Prostate gland (tissue), 2 donors: ENCODE results near the gene PODXL2. TPM values are rescaled to one million over a fixed set of nuclear protein-coding genes. Genes with fewer than 3 reads are reported as not detected.

Experiments
- DNase-seq: peaks from one replicate; pipeline ENCODE4 v3.0.0-alpha.2; 2019; ENCODE audit warnings: low spot score
- H3K27ac ChIP-seq, 2 donors: fragments of 200-600 bp; sonication (generic); 2 replicates each; pipeline ENCODE4 v1.5.1; 2017 to 2019
- H3K27me3 ChIP-seq: fragments of 200-600 bp; sonication (generic); replicated peaks from 2 replicates; pipeline ENCODE4 v1.5.1; 2019; ENCODE audit not compliant: insufficient read depth
- H3K36me3 ChIP-seq, 2 donors: fragments of 200-600 bp; sonication (generic); 1 replicate in 1 of 2; 2 replicates in 1 of 2; pipeline versions ENCODE4 v1.5.1 to v1.8.1; 2017 to 2019
- H3K4me1 ChIP-seq: fragments of 200-600 bp; sonication (generic); replicated peaks from 2 replicates; pipeline ENCODE4 v1.5.1; 2019
- H3K4me3 ChIP-seq, 2 donors: fragments of 200-600 bp; sonication (generic); 2 replicates each; pipeline ENCODE4 v1.5.1; 2017 to 2019
- H3K9me3 ChIP-seq: fragments of 200-600 bp; sonication (generic); 2 replicates; pipeline ENCODE4 v1.5.1; 2017
- CTCF ChIP-seq, 4 experiments: fragments of 200-600 bp in 2 of 4; fragments of 450-650 bp in 2 of 4; sonication (generic) in 2 of 4; IDR thresholded peaks; 1 replicate in 3 of 4; 2 replicates in 1 of 4; pipeline ENCODE4 v1.5.1; 2016 to 2019; ENCODE audit warnings: antibody characterized with exemption in 4 of 4, mild to moderate bottlenecking in 2 of 4, moderate library complexity in 2 of 4
- POLR2A ChIP-seq: fragments of 450-650 bp; IDR thresholded peaks from one replicate; pipeline ENCODE4 v1.6.1; 2016; ENCODE audit warnings: antibody characterized with exemption, mild to moderate bottlenecking
- POLR2AphosphoS5 ChIP-seq: sonication (generic); formaldehyde crosslinking; IDR thresholded peaks from one replicate; pipeline ENCODE4 v1.6.1; 2017; ENCODE audit warnings: antibody characterized with exemption
- WGBS: methylation state at CpG from one replicate; pipeline ENCODE4 v1.1.5; 2018; 5-methylcytosine and 5-hydroxymethylcytosine counted together
- intact Hi-C: fragments of 100-400 bp; cut with DNase I; formaldehyde crosslinking; loops from one replicate; pipeline ENCODE4 v1.14.2; 2022
- total RNA-seq, 2 donors: library from RNA; depleted of rRNA; stranded (reverse); fragments of >200 nt; gene quantifications; one replicate each; pipeline ENCODE4 v1.1.0, GENCODE V29; 2016

The PODXL2 gene
- total RNA-seq, 2 donors from 2014 or later: 63.9 to 73.7 TPM

- TF ChIP-seq POLR2AphosphoS5 (peak; percentile 7), CTCF (IDR thresholded peaks at IDR 0.05) (no peak), POLR2A (no peak)
- 65% methylated on average over 14 of the region's 14 CpGs for WGBS
- Histone ChIP-seq H3K4me3 (no peak overlapping the region), H3K9me3 (no peaks in the 10 kb centered on the region), H3K27me3 (no peaks in the 10 kb centered on the region), H3K36me3 (no peaks in the 10 kb centered on the region), H3K4me1 (peaks cover 3% of the 10 kb centered on the region), H3K27ac (no peak overlapping the region)
- no peak for DNase-seq
- intact Hi-C loops: no loop called here
These were observed 88.6 kb downstream of the PODXL2 start for GRCh38 chr3:127717357-127718244.

GRCh38 chr3:127718245-127718915 lies 89.4 kb downstream of the PODXL2 start:
- no peak for TF ChIP-seq CTCF (IDR thresholded peaks at IDR 0.05)
- no peak for TF ChIP-seq POLR2A
- no peak for TF ChIP-seq POLR2AphosphoS5
- Histone ChIP-seq H3K36me3 (no peaks in the 10 kb centered on the region), H3K4me1 (peaks cover 3% of the 10 kb centered on the region), H3K27me3 (no peaks in the 10 kb centered on the region), H3K27ac (no peak overlapping the region), H3K4me3 (no peak overlapping the region), H3K9me3 (no peaks in the 10 kb centered on the region)
- 86% methylated on average over 7 of the region's 7 CpGs for WGBS
- no peak for DNase-seq
- intact Hi-C loops: no loop called here

GRCh38 chr3:127718916-127719290 lies 89.9 kb downstream of the PODXL2 start:
- Histone ChIP-seq H3K27ac (no peak overlapping the region), H3K9me3 (no peaks in the 10 kb centered on the region), H3K4me1 (peaks cover 3% of the 10 kb centered on the region), H3K27me3 (no peaks in the 10 kb centered on the region), H3K36me3 (no peaks in the 10 kb centered on the region), H3K4me3 (no peak overlapping the region)
- WGBS: 42% methylated on average over 3 of the region's 3 CpGs
- TF ChIP-seq CTCF (IDR thresholded peaks at IDR 0.05) (no peak), POLR2A (no peak), POLR2AphosphoS5 (no peak)
- DNase-seq: no peak
- intact Hi-C loops: no loop called here

- intact Hi-C loops: no loop called here
- TF ChIP-seq POLR2A: no peak
- no peak for TF ChIP-seq CTCF (IDR thresholded peaks at IDR 0.05)
- no peak for TF ChIP-seq POLR2AphosphoS5
- H3K36me3 ChIP-seq: no peaks in the 10 kb centered on the region
- peaks cover 3% of the 10 kb centered on the region for H3K4me1 ChIP-seq
- no peaks in the 10 kb centered on the region for H3K27me3 ChIP-seq
- H3K27ac ChIP-seq: no peak overlapping the region
- no peak overlapping the region for H3K4me3 ChIP-seq
- H3K9me3 ChIP-seq: no peaks in the 10 kb centered on the region
- WGBS: 95% methylated on average over 8 of the region's 8 CpGs
- DNase-seq: no peak
These were observed 90.4 kb downstream of the PODXL2 start for GRCh38 chr3:127719369-127719768.
